Gastrocnemius medialis (tissue), 4 donors: ENCODE measurements around the gene C22orf31. TPM values are rescaled to one million over a fixed set of nuclear protein-coding genes. Genes with fewer than 3 reads are reported as not detected.

Experiments used
- ATAC-seq, 2 donors: fragments of 150-250 bp; one replicate each; pipeline ENCODE4 v1.9.1; 2016
- DNase-seq, 2 donors: peaks; one replicate each; pipeline ENCODE4 v3.0.0-alpha.2; 2019
- H3K27ac ChIP-seq, 4 donors: fragments of 200-600 bp; sonication (generic); 1 replicate in 1 of 4; 2 replicates in 3 of 4; pipeline ENCODE4 v1.5.1; 2016 to 2018; ENCODE audit warnings: mild to moderate bottlenecking in 2 of 4, moderate library complexity in 1 of 4
- H3K27me3 ChIP-seq, 3 donors: fragments of 200-600 bp; sonication (generic) in 2 of 3; 1 replicate in 1 of 3; 2 replicates in 2 of 3; pipeline versions ENCODE4 v1.5.1 to v1.6.0; 2016 to 2019; ENCODE audit warnings: mild to moderate bottlenecking in 1 of 3, moderate library complexity in 1 of 3
- H3K36me3 ChIP-seq, 2 donors: fragments of 200-600 bp; sonication (generic) in 1 of 2; one replicate each; pipeline ENCODE4 v1.5.1; 2017 to 2018
- H3K4me1 ChIP-seq, 2 donors: fragments of 200-600 bp; sonication (generic) in 1 of 2; one replicate each; pipeline ENCODE4 v1.5.1; 2016 to 2017; ENCODE audit warnings: mild to moderate bottlenecking in 2 of 2
- H3K4me3 ChIP-seq, 4 donors: fragments of 200-600 bp; sonication (generic) in 3 of 4; 1 replicate in 1 of 4; 2 replicates in 3 of 4; pipeline ENCODE4 v1.5.1; 2016 to 2019; ENCODE audit warnings: mild to moderate bottlenecking in 2 of 4
- H3K9me3 ChIP-seq, 3 donors: fragments of 200-600 bp; sonication (generic) in 2 of 3; 1 replicate in 1 of 3; 2 replicates in 2 of 3; pipeline ENCODE4 v1.5.1; 2016 to 2019
- CTCF ChIP-seq, 5 experiments: fragments of 450-650 bp in 3 of 5; fragments of 200-600 bp in 2 of 5; sonication (generic) in 2 of 5; IDR thresholded peaks in 4 of 5; conservative IDR thresholded peaks in 1 of 5; 1 replicate in 4 of 5; 2 replicates in 1 of 5; pipeline ENCODE4 v1.5.1; 2016 to 2019; ENCODE audit warnings: antibody characterized with exemption in 5 of 5, mild to moderate bottlenecking in 3 of 5, moderate library complexity in 3 of 5
- POLR2A ChIP-seq, 2 donors: fragments of 450-650 bp; IDR thresholded peaks; one replicate each; pipeline ENCODE4 v1.6.1; 2017; ENCODE audit warnings: antibody characterized with exemption in 2 of 2, mild to moderate bottlenecking in 2 of 2, moderate library complexity in 2 of 2
- in situ Hi-C, 4 donors: fragments of 200-750 bp; cut with MboI; loops; one replicate each; pipeline versions ENCODE4 v1.15.0 to v1.8.0; 2017; ENCODE audit warnings: low sequenced_read_pairs in 4 of 4
- intact Hi-C: fragments of 100-400 bp; cut with DNase I; formaldehyde crosslinking; loops from one replicate; pipeline ENCODE4 v1.15.1; 2023; ENCODE audit warnings: low total_unique reads
- total RNA-seq, 4 donors: library from RNA; depleted of rRNA; stranded (reverse); fragments of >200 nt; gene quantifications; one replicate each; pipeline versions ENCODE4 v1.1.0 to v1.2.3, GENCODE V29; 2016

The C22orf31 gene
- total RNA-seq, 4 donors from 2014 or later: not detected

GRCh38 chr22:29071261-29072045 lies 9.8 kb upstream of the C22orf31 start:
- no peak for ATAC-seq
- H3K9me3 ChIP-seq: no peaks in the 10 kb centered on the region
- no peak for DNase-seq
- peak overlapping the region in 1 of 4 donors; percentile 16 for H3K27ac ChIP-seq
- intact Hi-C loops (loop anchor here (5.0 kb wide), 2 partner anchors 81 to 196 kb away; partner anchors contain the start of genes EWSR1 and RHBDD3), in situ Hi-C loops (no loop called here)
- TF ChIP-seq POLR2A (IDR thresholded peaks at IDR 0.05) (no peak), CTCF (IDR thresholded peaks at IDR 0.05 in 4 of 5, conservative IDR thresholded peaks at IDR 0.05 in 1 of 5) (no peak)
- peaks cover 21 to 37% of the 10 kb centered on the region in 2 donors for H3K4me1 ChIP-seq
- H3K36me3 ChIP-seq: no peaks in the 10 kb centered on the region
- no peaks in the 10 kb centered on the region for H3K27me3 ChIP-seq
- peak overlapping the region; percentile 29 to 40 (median 38) for H3K4me3 ChIP-seq

- no peak for TF ChIP-seq CTCF (IDR thresholded peaks at IDR 0.05 in 4 of 5, conservative IDR thresholded peaks at IDR 0.05 in 1 of 5)
- no peak for TF ChIP-seq POLR2A (IDR thresholded peaks at IDR 0.05)
- Histone ChIP-seq H3K27ac (no peak overlapping the region), H3K27me3 (no peaks in the 10 kb centered on the region), H3K4me3 (no peak overlapping the region), H3K9me3 (no peaks in the 10 kb centered on the region), H3K36me3 (no peaks in the 10 kb centered on the region), H3K4me1 (peaks cover 26 to 44% of the 10 kb centered on the region in 2 donors)
- ATAC-seq (no peak), DNase-seq (no peak)
- intact Hi-C loops: loop anchor here (5.0 kb wide), 2 partner anchors 82 to 197 kb away; partner anchors contain the start of genes EWSR1 and RHBDD3
- in situ Hi-C loops: no loop called here
These were observed 8.9 kb upstream of the C22orf31 start for GRCh38 chr22:29070490-29070889.

GRCh38 chr22:29069463-29069862 lies 7.8 kb upstream of the C22orf31 start:
- no peaks in the 10 kb centered on the region for H3K36me3 ChIP-seq
- TF ChIP-seq CTCF (IDR thresholded peaks at IDR 0.05 in 4 of 5, conservative IDR thresholded peaks at IDR 0.05 in 1 of 5): no peak
- no peak for TF ChIP-seq POLR2A (IDR thresholded peaks at IDR 0.05)
- in situ Hi-C loops (no loop called here), intact Hi-C loops (no loop called here)
- no peaks in the 10 kb centered on the region for H3K27me3 ChIP-seq
- no peak for ATAC-seq
- H3K27ac ChIP-seq: peak overlapping the region in 3 of 4 donors; percentile 8 to 30 (median 26)
- H3K4me3 ChIP-seq: no peak overlapping the region
- no peak for DNase-seq
- peaks cover 22 to 39% of the 10 kb centered on the region in 2 donors for H3K4me1 ChIP-seq
- no peaks in the 10 kb centered on the region for H3K9me3 ChIP-seq

GRCh38 chr22:29065468-29066190 lies 4.0 kb upstream of the C22orf31 start:
- ATAC-seq: no peak
- Histone ChIP-seq H3K27ac (no peak overlapping the region), H3K27me3 (no peaks in the 10 kb centered on the region), H3K4me1 (peaks cover 16 to 26% of the 10 kb centered on the region in 2 donors), H3K9me3 (no peaks in the 10 kb centered on the region), H3K4me3 (no peak overlapping the region), H3K36me3 (no peaks in the 10 kb centered on the region)
- in situ Hi-C loops (no loop called here), intact Hi-C loops (no loop called here)
- no peak for DNase-seq
- TF ChIP-seq POLR2A (IDR thresholded peaks at IDR 0.05) (no peak), CTCF (IDR thresholded peaks at IDR 0.05 in 4 of 5, conservative IDR thresholded peaks at IDR 0.05 in 1 of 5) (no peak)
